22Rv1 (cell line): ENCODE results near the gene PDE10A.
"Not testable (repeated sequence)": the region's sequence is repeated elsewhere in the genome, so short reads cannot be mapped to it uniquely, and the experiment has no call there.

Experiments
- CTCF ChIP-seq: fragments of 450-650 bp; IDR thresholded peaks from 2 replicates; pipeline ENCODE4 v1.5.1; 2017; ENCODE audit warnings: mild to moderate bottlenecking
- ZFX ChIP-seq: fragments of 450-650 bp; IDR thresholded peaks from 2 replicates; pipeline ENCODE4 v1.6.1; 2017; ENCODE audit warnings: antibody characterized with exemption, borderline replicate concordance

- TF ChIP-seq CTCF, ZFX: not testable (repeated sequence)
These were observed 108.4 kb downstream of the PDE10A start for GRCh38 chr6:165554644-165555043.
